ENCODE results near the gene CLRN3. TPM values are rescaled to one million over a fixed set of nuclear protein-coding genes. Genes with fewer than 3 reads are reported as not detected.

CLRN3 gene
- polyA plus RNA-seq, 1 donor from 2014 or later = not detected

GRCh38 chr10:127881262-127881661 is 11.5 kb downstream of the CLRN3 start:
- no peak overlapping the region for H3K27ac ChIP-seq (ENCODE audit: low read length)
- H3K9me2 ChIP-seq (ENCODE audit: insufficient read depth, low read length) = no peaks in the 10 kb centered on the region
- no peak for TF ChIP-seq RAD21 (conservative IDR thresholded peaks at IDR 0.05)
- no peak for TF ChIP-seq EP300 (conservative IDR thresholded peaks at IDR 0.05; ENCODE audit: poor library complexity, severe bottlenecking)
- TF ChIP-seq EZH2 (IDR thresholded peaks at IDR 0.05; ENCODE audit: borderline replicate concordance, insufficient read depth, low read length, poor library complexity, severe bottlenecking) = no peak
- no peak for TF ChIP-seq SMC3 (conservative IDR thresholded peaks at IDR 0.05; ENCODE audit: poor library complexity)
- no peak for TF ChIP-seq MXI1 (conservative IDR thresholded peaks at IDR 0.05; ENCODE audit: poor library complexity, severe bottlenecking)
- TF ChIP-seq TAF1 (IDR thresholded peaks at IDR 0.05; ENCODE audit: low read depth) = no peak
- TF ChIP-seq CTCF (IDR thresholded peaks at IDR 0.05; ENCODE audit: poor library complexity, severe bottlenecking) = no peak
- H3K4me3 ChIP-seq (ENCODE audit: low read length) = no peak overlapping the region
- H3K79me2 ChIP-seq (replicated peaks; ENCODE audit: insufficient read depth, low read length) = no peaks in the 10 kb centered on the region
- no peaks in the 10 kb centered on the region for H3K9me3 ChIP-seq (ENCODE audit: low read length)
- no peaks in the 10 kb centered on the region for H3K36me3 ChIP-seq (ENCODE audit: insufficient read depth, low read length)
- no peaks in the 10 kb centered on the region for H3F3A ChIP-seq (ENCODE audit: insufficient read depth, low read length, poor library complexity, severe bottlenecking)
- H2AFZ ChIP-seq (ENCODE audit: low read depth, low read length) = no peak overlapping the region
- no peak overlapping the region for H3K9ac ChIP-seq (ENCODE audit: low read length)
- H3K4me2 ChIP-seq (ENCODE audit: low read length) = no peak overlapping the region
- H4K20me1 ChIP-seq (ENCODE audit: insufficient read depth) = no peaks in the 10 kb centered on the region
- H3K27me3 ChIP-seq (ENCODE audit: insufficient read depth, low read depth, low read length) = no peaks in the 10 kb centered on the region

GRCh38 chr10:127880557-127880956 is 12.2 kb downstream of the CLRN3 start:
- Histone ChIP-seq H3K27ac (ENCODE audit: low read length) (no peak overlapping the region), H3K4me3 (ENCODE audit: low read length) (no peak overlapping the region), H3K9ac (ENCODE audit: low read length) (no peak overlapping the region), H3K9me3 (ENCODE audit: low read length) (no peaks in the 10 kb centered on the region), H3K4me2 (ENCODE audit: low read length) (no peak overlapping the region), H3K36me3 (ENCODE audit: insufficient read depth, low read length) (no peaks in the 10 kb centered on the region), H3K79me2 (replicated peaks; ENCODE audit: insufficient read depth, low read length) (no peaks in the 10 kb centered on the region), H3F3A (ENCODE audit: insufficient read depth, low read length, poor library complexity, severe bottlenecking) (no peaks in the 10 kb centered on the region), H4K20me1 (ENCODE audit: insufficient read depth) (no peaks in the 10 kb centered on the region), H3K27me3 (ENCODE audit: insufficient read depth, low read depth, low read length) (no peaks in the 10 kb centered on the region), H3K9me2 (ENCODE audit: insufficient read depth, low read length) (no peaks in the 10 kb centered on the region), H2AFZ (ENCODE audit: low read depth, low read length) (no peak overlapping the region)
- TF ChIP-seq POLR2AphosphoS5 (IDR thresholded peaks at IDR 0.05) (no peak), MXI1 (conservative IDR thresholded peaks at IDR 0.05; ENCODE audit: poor library complexity, severe bottlenecking) (no peak), CTCF (IDR thresholded peaks at IDR 0.05; ENCODE audit: poor library complexity, severe bottlenecking) (no peak), TAF1 (IDR thresholded peaks at IDR 0.05; ENCODE audit: low read depth) (no peak), REST (IDR thresholded peaks at IDR 0.05; ENCODE audit: borderline replicate concordance) (no peak), SMC3 (conservative IDR thresholded peaks at IDR 0.05; ENCODE audit: poor library complexity) (no peak), EZH2 (IDR thresholded peaks at IDR 0.05; ENCODE audit: borderline replicate concordance, insufficient read depth, low read length, poor library complexity, severe bottlenecking) (no peak), EP300 (conservative IDR thresholded peaks at IDR 0.05; ENCODE audit: poor library complexity, severe bottlenecking) (no peak), RAD21 (conservative IDR thresholded peaks at IDR 0.05) (no peak)
